K562 (cell line): ENCODE data around the gene HPD. TPM values are rescaled to one million over a fixed set of nuclear protein-coding genes. Genes with fewer than 3 reads are reported as not detected.

Experiments
- BRD4 ChIP-seq: fragments of 200-600 bp; sonication (generic); IDR thresholded peaks from 2 replicates; pipeline ENCODE4 v1.6.1; 2017; ENCODE audit warnings: inconsistent platforms
- CEBPB ChIP-seq: fragments of 450-650 bp; IDR thresholded peaks from 2 replicates; pipeline ENCODE4 v1.6.1; 2016; ENCODE audit warnings: missing genetic modification characterization, missing compliant biosample characterization
- MTA2 ChIP-seq: fragments of 450-650 bp; IDR thresholded peaks from 2 replicates; pipeline ENCODE4 v1.6.1; 2016; ENCODE audit warnings: low read depth
- RBM25 ChIP-seq: fragments of 200-400 bp; formaldehyde crosslinking; IDR thresholded peaks from 2 replicates; pipeline ENCODE4 v1.6.1; 2018; ENCODE audit warnings: low read length, low read depth, moderate library complexity; ENCODE audit not compliant: severe bottlenecking
- SRSF9 ChIP-seq: fragments of 200-400 bp; formaldehyde crosslinking; IDR thresholded peaks from 2 replicates; pipeline ENCODE4 v1.6.1; 2017; ENCODE audit warnings: low read depth, low read length, borderline replicate concordance
- ZBTB40 ChIP-seq, 2 experiments: fragments of 450-650 bp in 1 of 2; sonication (generic) in 1 of 2; formaldehyde crosslinking in 1 of 2; IDR thresholded peaks; 2 replicates each; pipeline versions ENCODE4 v1.7.1 to v1.9.0; 2016 to 2022; ENCODE audit warnings: inconsistent platforms in 1 of 2, mild to moderate bottlenecking in 1 of 2, missing genetic modification reagents in 1 of 2
- ZNF717 ChIP-seq: fragments of 250-450 bp; sonication (Bioruptor Pico); IDR thresholded peaks from 2 replicates; pipeline ENCODE4 v1.5.0; 2021
- polyA plus RNA-seq, 8 experiments: library from polyadenylated mRNA; depleted of rRNA in 4 of 8; stranded (reverse) in 5 of 8; unstranded in 3 of 8; fragments of >200 nt; fragmentation: Nextera tagmentation in 2 of 8; fragmentation: Illumina TruSeq in 1 of 8; extraction: Ambion mirVana in 2 of 8; extraction: Trizol in 1 of 8; gene quantifications; 2 replicates each; pipeline versions ENCODE4 v1.2.1 to v1.2.3, GENCODE V29; 2011 to 2014; ENCODE audit warnings: inconsistent platforms in 1 of 8, missing spikeins in 1 of 8
- total RNA-seq, 7 experiments: library from RNA; depleted of rRNA in 6 of 7; stranded (reverse); fragments of >200 nt in 6 of 7; fragmentation: Illumina TruSeq in 2 of 7; extraction: Trizol in 2 of 7; gene quantifications; 2 replicates each; pipeline versions ENCODE4 v1.2.1 to v1.2.3, GENCODE V29; 2011 to 2021; ENCODE audit warnings: low replicate concordance in 1 of 7

The HPD gene
- total and polyA plus RNA-seq, 9 of the 15 experiments (the other 6 are each of a cell fraction or from before 2014, with no cell fraction given), result 0.06 to 0.29 (median 0.07) TPM; not detected in 4

GRCh38 chr12:121811434-121812319, 47.0 kb downstream of the HPD start (continued):
- no peak for TF ChIP-seq BRD4
- no peak for TF ChIP-seq RBM25
- TF ChIP-seq ZBTB40 (IDR thresholded peaks at IDR 0.05), result no peak
- no peak for TF ChIP-seq ZBTB40 (CRISPR knock-in tag; IDR thresholded peaks at IDR 0.05)
- no peak for TF ChIP-seq CEBPB (tag)
- no peak for TF ChIP-seq SRSF9
- TF ChIP-seq MTA2, result no peak
- no peak for TF ChIP-seq ZNF717 (CRISPR knock-in tag)
